GM12878 (cell line): ENCODE measurements around the gene ZNF107. TPM values are rescaled to one million over a fixed set of nuclear protein-coding genes. Genes with fewer than 3 reads are reported as not detected.

Experiments
- ATAC-seq: fragments of 200-7000 bp; cut with Tn5 transposase; 3 replicates; pipeline ENCODE4 v1.9.1; 2020; ENCODE audit warnings: mild to moderate bottlenecking, moderate library complexity
- BruUV-seq: library from RNA; stranded (reverse); fragments of 400-500 nt; replicated peaks from 2 replicates; lab custom pipeline; 2021; lab: Mats Ljungman, UMichigan
- CTCF ChIA-PET: fragments of 300-600 bp; sonication (Branson Sonifier 250); formaldehyde crosslinking; extraction: SDS; loops from one replicate; lab custom pipeline; 2021; ENCODE audit warnings: inconsistent platforms; lab: Yijun Ruan, JAX
- POLR2A ChIA-PET: fragments of 350-600 bp; formaldehyde crosslinking; extraction: SDS; loops from one replicate; lab custom pipeline; 2021; ENCODE audit warnings: inconsistent platforms; lab: Charles Lee
- RAD21 ChIA-PET: fragments of 300-600 bp; sonication (Branson Sonifier 250); formaldehyde crosslinking; loops from one replicate; lab custom pipeline; 2023; ENCODE audit warnings: antibody characterized with exemption; ENCODE audit not compliant: unreplicated experiment; lab: Charles Lee
- SMC1A ChIA-PET: fragments of 300-600 bp; sonication (Branson Sonifier 250); formaldehyde crosslinking; loops from one replicate; lab custom pipeline; 2023; ENCODE audit not compliant: unreplicated experiment, uncharacterized antibody; lab: Charles Lee
- DNase-seq: peaks from one replicate; pipeline ENCODE4 v3.0.0-alpha.2; 2011; ENCODE audit warnings: low read depth, low spot score
- FAIRE-seq: peaks from 3 replicates; lab custom pipeline; 2011; peaks lifted over from hg19 to GRCh38; lab: Jason Lieb, UNC
- H2AFZ ChIP-seq: 2 replicates; pipeline ENCODE4 v1.6.0; 2011; ENCODE audit warnings: low read depth, low read length, control low read depth; ENCODE audit not compliant: control insufficient read depth
- H3K27ac ChIP-seq: 2 replicates; pipeline ENCODE4 v1.5.1; 2011; ENCODE audit warnings: control low read depth; ENCODE audit not compliant: control insufficient read depth, insufficient read depth
- H3K27me3 ChIP-seq, 2 experiments: replicated peaks in 1 of 2; 2 replicates each; pipeline versions ENCODE4 v1.6.0 to v1.6.1; 2011; ENCODE audit warnings: low read length in 1 of 2; ENCODE audit not compliant: control insufficient read depth in 2 of 2, insufficient read depth in 2 of 2
- H3K36me3 ChIP-seq, 2 experiments: 2 replicates each; pipeline ENCODE4 v1.5.1; 2011; ENCODE audit warnings: low read length in 1 of 2; ENCODE audit not compliant: control insufficient read depth in 2 of 2, insufficient read depth in 2 of 2
- H3K4me1 ChIP-seq: 2 replicates; pipeline ENCODE4 v1.6.1; 2011; ENCODE audit warnings: mild to moderate bottlenecking, low read length, moderate library complexity, mixed read lengths; ENCODE audit not compliant: control insufficient read depth, insufficient read depth
- H3K4me2 ChIP-seq: 2 replicates; pipeline ENCODE4 v1.6.0; 2011; ENCODE audit warnings: control low read depth; ENCODE audit not compliant: control insufficient read depth, insufficient read depth
- H3K4me3 ChIP-seq: fragments of 200-600 bp; sonication (generic); 2 replicates; pipeline ENCODE4 v1.5.1; 2016
- H3K79me2 ChIP-seq: 2 replicates; pipeline ENCODE4 v1.6.0; 2011; ENCODE audit warnings: low read length; ENCODE audit not compliant: control insufficient read depth, insufficient read depth
- H3K9ac ChIP-seq: 2 replicates; pipeline ENCODE4 v1.8.0; 2011; ENCODE audit warnings: low read length, control low read depth, mixed read lengths; ENCODE audit not compliant: control insufficient read depth, insufficient read depth
- H3K9me3 ChIP-seq: replicated peaks from 3 replicates; pipeline ENCODE4 v1.5.1; 2011; ENCODE audit warnings: mild to moderate bottlenecking, low read length; ENCODE audit not compliant: control insufficient read depth, insufficient read depth
- H4K20me1 ChIP-seq: 2 replicates; pipeline ENCODE4 v1.6.0; 2011; ENCODE audit not compliant: control insufficient read depth, insufficient read depth
- RAD21 ChIP-seq: IDR thresholded peaks from 2 replicates; pipeline ENCODE4 v1.6.1; 2011; ENCODE audit warnings: mild to moderate bottlenecking, low read depth, low read length, moderate library complexity; ENCODE audit not compliant: insufficient read depth
- RBBP5 ChIP-seq: fragments of 200-600 bp; sonication (generic); conservative IDR thresholded peaks from 2 replicates; pipeline ENCODE4 v1.6.1; 2016
- STAT3 ChIP-seq: IDR thresholded peaks from 2 replicates; pipeline ENCODE4 v1.6.1; 2011; ENCODE audit warnings: low read depth, low read length, improper control_type of control experiment
- WGBS: methylation state at CpG from one replicate; pipeline ENCODE4 v1.1.6; 2016; ENCODE audit warnings: low lambda C conversion rate; ENCODE audit not compliant: insufficient replicate concordance, insufficient coverage; ENCODE audit errors: missing lambda C conversion rate; 5-methylcytosine and 5-hydroxymethylcytosine counted together
- in situ Hi-C: fragments of 300-500 bp; cut with MboI; formaldehyde crosslinking; loops from 9 replicates; pipeline ENCODE4 v1.14.3; 2018; ENCODE audit warnings: mixed read lengths
- intact Hi-C: fragments of 100-400 bp; cut with micrococcal nuclease; formaldehyde crosslinking; loops from one replicate; pipeline ENCODE4 v1.14.2; 2022; ENCODE audit not compliant: unreplicated experiment
- polyA plus RNA-seq, 11 experiments: library from polyadenylated mRNA; depleted of rRNA in 4 of 11; unstranded in 6 of 11; stranded (reverse) in 5 of 11; fragments of >200 nt; fragmentation: Nextera tagmentation in 4 of 11; fragmentation: Illumina TruSeq in 1 of 11; extraction: Ambion mirVana in 4 of 11; extraction: Trizol in 1 of 11; gene quantifications; 1 replicate in 1 of 11; 2 replicates in 10 of 11; pipeline versions ENCODE4 v1.2.1 to v1.2.3, GENCODE V29; 2011 to 2016; ENCODE audit warnings: inconsistent platforms in 2 of 11, missing spikeins in 2 of 11, low read depth in 1 of 11
- total RNA-seq, 4 experiments: library from RNA; depleted of rRNA in 3 of 4; stranded (reverse); fragments of >200 nt in 3 of 4; fragmentation: Illumina TruSeq in 1 of 4; extraction: Trizol in 1 of 4; gene quantifications; 2 replicates each; pipeline versions ENCODE4 v1.2.1 to v1.2.3, GENCODE V29; 2013 to 2021
- TF ChIP-seq, protein P1 (sequence below), 3 experiments: IDR thresholded peaks in 2 of 3; conservative IDR thresholded peaks in 1 of 3; 2 replicates each; pipeline ENCODE4 v1.5.1; 2011; ENCODE audit warnings: low read depth in 3 of 3, low read length in 3 of 3, mild to moderate bottlenecking in 3 of 3, control low read depth in 2 of 3, moderate library complexity in 2 of 3, inconsistent platforms in 1 of 3, mixed read lengths in 1 of 3; ENCODE audit not compliant: control insufficient read depth in 2 of 3, insufficient read depth in 1 of 3; ENCODE audit errors: extremely low read depth in 1 of 3

The ZNF107 gene
- total and polyA plus RNA-seq, 10 of the 15 experiments (the other 5 are each of a cell fraction or from before 2014, with no cell fraction given), result 3.2 to 23.3 (median 13.7) TPM

DNA sequence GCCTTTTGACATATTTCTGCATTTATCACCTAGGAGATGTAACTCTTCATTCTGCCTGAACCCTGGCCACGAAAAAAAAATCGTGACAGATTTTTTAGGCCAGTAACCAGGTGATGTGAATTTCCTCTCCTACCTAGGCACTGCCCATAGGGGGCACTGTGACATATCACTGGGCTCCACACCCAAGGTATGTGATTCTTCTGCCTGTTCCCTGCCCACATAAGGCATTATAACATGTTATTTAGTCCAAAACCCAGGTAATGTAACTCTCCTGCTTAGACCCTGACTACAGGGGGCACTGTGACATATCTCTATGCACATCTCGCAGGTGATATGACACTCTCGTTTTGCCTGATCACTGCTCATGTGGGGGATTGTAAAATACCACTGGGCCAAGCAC lies 29.5 kb upstream of the ZNF107 start:
- no peak overlapping the region for H3K4me3 ChIP-seq
- no peak overlapping the region for H2AFZ ChIP-seq
- ChIA-PET CTCF (no interaction called here), RAD21 (no interaction called here), SMC1A (no interaction called here), POLR2A (no interaction called here)
- H4K20me1 ChIP-seq, result no peaks in the 10 kb centered on the region
- intact Hi-C loops (no loop called here), in situ Hi-C loops (no loop called here)
- TF ChIP-seq RAD21, result no peak
- TF ChIP-seq RBBP5, result no peak
- TF ChIP-seq, protein P1, sequence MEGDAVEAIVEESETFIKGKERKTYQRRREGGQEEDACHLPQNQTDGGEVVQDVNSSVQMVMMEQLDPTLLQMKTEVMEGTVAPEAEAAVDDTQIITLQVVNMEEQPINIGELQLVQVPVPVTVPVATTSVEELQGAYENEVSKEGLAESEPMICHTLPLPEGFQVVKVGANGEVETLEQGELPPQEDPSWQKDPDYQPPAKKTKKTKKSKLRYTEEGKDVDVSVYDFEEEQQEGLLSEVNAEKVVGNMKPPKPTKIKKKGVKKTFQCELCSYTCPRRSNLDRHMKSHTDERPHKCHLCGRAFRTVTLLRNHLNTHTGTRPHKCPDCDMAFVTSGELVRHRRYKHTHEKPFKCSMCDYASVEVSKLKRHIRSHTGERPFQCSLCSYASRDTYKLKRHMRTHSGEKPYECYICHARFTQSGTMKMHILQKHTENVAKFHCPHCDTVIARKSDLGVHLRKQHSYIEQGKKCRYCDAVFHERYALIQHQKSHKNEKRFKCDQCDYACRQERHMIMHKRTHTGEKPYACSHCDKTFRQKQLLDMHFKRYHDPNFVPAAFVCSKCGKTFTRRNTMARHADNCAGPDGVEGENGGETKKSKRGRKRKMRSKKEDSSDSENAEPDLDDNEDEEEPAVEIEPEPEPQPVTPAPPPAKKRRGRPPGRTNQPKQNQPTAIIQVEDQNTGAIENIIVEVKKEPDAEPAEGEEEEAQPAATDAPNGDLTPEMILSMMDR (IDR thresholded peaks at IDR 0.05 in 2 of 3, conservative IDR thresholded peaks at IDR 0.05 in 1 of 3; ENCODE audit: control insufficient read depth in 2 of 3, extremely low read depth in 1 of 3, insufficient read depth in 1 of 3, low read depth in 3 of 3, low read length in 3 of 3), result peak in 1 of 3 experiments; percentile 4; a peak in 1 of 6 replicates
- TF ChIP-seq STAT3, result no peak
- FAIRE-seq (no peak), ATAC-seq (no peak), DNase-seq (no peak)
- no peaks in the 10 kb centered on the region for H3K27me3 ChIP-seq
- H3K9ac ChIP-seq, result no peak overlapping the region
- no peak overlapping the region for H3K27ac ChIP-seq
- no TSS peak for BruUV-seq
- WGBS, result 24% methylated on average over 4 of the region's 4 CpGs
- H3K9me3 ChIP-seq, result no peaks in the 10 kb centered on the region; the same call in 2 of the 3 replicates
- no peaks in the 10 kb centered on the region for H3K79me2 ChIP-seq
- no peaks in the 10 kb centered on the region for H3K4me1 ChIP-seq
- H3K4me2 ChIP-seq, result no peak overlapping the region
- no peaks in the 10 kb centered on the region for H3K36me3 ChIP-seq
